A549 (cell line): ENCODE measurements around the gene GLS.

Source experiments
- CHD4 ChIP-seq: fragments of 200-600 bp; sonication (generic); IDR thresholded peaks from 2 replicates; pipeline ENCODE4 v1.6.1; 2016; ENCODE audit warnings: antibody characterized with exemption, mild to moderate bottlenecking, borderline replicate concordance
- CTCF ChIP-seq: fragments of >200 bp; sonication (Bioruptor Twin); formaldehyde crosslinking; IDR thresholded peaks from 3 replicates; pipeline ENCODE4 v1.5.1; 2016
- EHMT2 ChIP-seq: fragments of 200-600 bp; sonication (generic); IDR thresholded peaks from 2 replicates; pipeline ENCODE4 v1.6.1; 2016; ENCODE audit warnings: antibody characterized with exemption, low read depth, mild to moderate bottlenecking, moderate library complexity
- EP300 ChIP-seq, 2 experiments: fragments of >200 bp; sonication (Bioruptor Twin); formaldehyde crosslinking; IDR thresholded peaks; 2 replicates in 1 of 2; 3 replicates in 1 of 2; pipeline ENCODE4 v1.6.1; 2016 to 2017
- HDAC2 ChIP-seq: fragments of 200-600 bp; sonication (generic); IDR thresholded peaks from 2 replicates; pipeline ENCODE4 v1.6.1; 2016
- MAZ ChIP-seq: fragments of 150-350 bp; IDR thresholded peaks from 2 replicates; pipeline ENCODE4 v1.6.1; 2014; ENCODE audit warnings: antibody characterized with exemption, low read depth, low read length, borderline replicate concordance
- NFE2L2 ChIP-seq: fragments of 150-350 bp; conservative IDR thresholded peaks from 2 replicates; pipeline ENCODE4 v1.6.1; 2014; ENCODE audit warnings: low read length
- POLR2A ChIP-seq: IDR thresholded peaks from 2 replicates; pipeline ENCODE4 v1.6.1; 2012; ENCODE audit warnings: mild to moderate bottlenecking, low read length
- POLR2AphosphoS2 ChIP-seq: conservative IDR thresholded peaks from 2 replicates; pipeline ENCODE4 v1.6.1; 2012; ENCODE audit warnings: low read length, improper control_type of control experiment, inconsistent platforms
- RAD21 ChIP-seq, 2 experiments: fragments of >200 bp in 1 of 2; sonication (Bioruptor Twin) in 1 of 2; formaldehyde crosslinking in 1 of 2; IDR thresholded peaks in 1 of 2; conservative IDR thresholded peaks in 1 of 2; 2 replicates in 1 of 2; 3 replicates in 1 of 2; pipeline ENCODE4 v1.6.1; 2012 to 2018; ENCODE audit warnings: inconsistent platforms in 1 of 2
- RCOR1 ChIP-seq: fragments of 150-350 bp; IDR thresholded peaks from 2 replicates; pipeline ENCODE4 v1.6.1; 2014; ENCODE audit warnings: antibody characterized with exemption, low read length, low read depth
- SMC3 ChIP-seq: fragments of >200 bp; sonication (Bioruptor Twin); formaldehyde crosslinking; IDR thresholded peaks from 3 replicates; pipeline ENCODE4 v1.6.1; 2018; ENCODE audit warnings: inconsistent platforms

DNA sequence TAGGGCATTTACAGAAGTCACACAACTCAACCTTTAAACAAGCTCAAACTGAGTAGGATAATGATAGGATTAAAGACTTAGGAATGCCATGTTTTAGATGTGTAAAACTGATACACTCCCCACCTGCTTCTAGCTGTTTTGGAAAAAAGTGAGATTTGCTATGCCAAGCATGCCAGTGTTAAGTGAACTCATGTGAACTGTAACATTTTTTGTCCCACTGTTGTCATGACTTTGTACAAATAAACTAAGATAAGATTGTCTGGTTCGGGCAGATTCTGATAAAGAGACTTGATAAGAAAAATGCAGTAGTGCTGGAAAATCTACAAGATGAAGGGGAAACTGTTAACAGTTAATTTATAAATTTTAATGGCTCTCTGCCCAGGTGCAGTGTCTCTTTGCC, 66.5 kb downstream of the GLS start:
- TF ChIP-seq EP300 (IDR thresholded peaks at IDR 0.05) (no peak), RAD21 (conservative IDR thresholded peaks at IDR 0.05 in 1 of 2, IDR thresholded peaks at IDR 0.05 in 1 of 2) (no peak), CTCF (no peak), CHD4 (no peak), POLR2A (no peak), HDAC2 (no peak), SMC3 (no peak), MAZ (no peak), RCOR1 (no peak), EHMT2 (no peak), POLR2AphosphoS2 (no peak), NFE2L2 (no peak)
